H9 (cell line): Measurements from ENCODE around the gene PISD. TPM values are rescaled to one million over a fixed set of nuclear protein-coding genes. Genes with fewer than 3 reads are reported as not detected.

Source experiments
- DNase-seq: peaks from one replicate; pipeline ENCODE4 v3.0.0-alpha.2; 2017
- H2AFZ ChIP-seq: one replicate; pipeline ENCODE4 v1.6.1; 2013; ENCODE audit warnings: mild to moderate bottlenecking, low read length, control low read depth, moderate library complexity
- H2AK5ac ChIP-seq: 2 replicates; pipeline ENCODE4 v1.6.1; 2013; ENCODE audit warnings: low read length, control low read depth, mixed read lengths; ENCODE audit not compliant: insufficient read length
- H2BK120ac ChIP-seq: one replicate; pipeline ENCODE4 v1.6.1; 2013; ENCODE audit warnings: low read depth, mild to moderate bottlenecking, low read length, control low read depth, inconsistent platforms; ENCODE audit not compliant: poor library complexity, severe bottlenecking
- H2BK12ac ChIP-seq: 2 replicates; pipeline ENCODE4 v1.6.1; 2013; ENCODE audit warnings: low read length, control low read depth, mixed read lengths, low read depth; ENCODE audit not compliant: insufficient read length
- H2BK15ac ChIP-seq: 2 replicates; pipeline ENCODE4 v1.6.1; 2013; ENCODE audit warnings: low read depth, low read length, control low read depth
- H2BK20ac ChIP-seq: one replicate; pipeline ENCODE4 v1.6.1; 2013; ENCODE audit warnings: low read depth, mild to moderate bottlenecking, low read length, control low read depth, inconsistent platforms; ENCODE audit not compliant: poor library complexity, severe bottlenecking
- H2BK5ac ChIP-seq: 2 replicates; pipeline ENCODE4 v1.6.1; 2013; ENCODE audit warnings: low read length, control low read depth, mixed read lengths; ENCODE audit not compliant: insufficient read length
- H3K14ac ChIP-seq: 2 replicates; pipeline ENCODE4 v1.6.1; 2013; ENCODE audit warnings: low read length, control low read depth; ENCODE audit not compliant: insufficient read depth
- H3K18ac ChIP-seq: 2 replicates; pipeline ENCODE4 v1.6.1; 2013; ENCODE audit warnings: low read depth, mild to moderate bottlenecking, mixed read lengths, low read length, control low read depth; ENCODE audit not compliant: insufficient read length
- H3K23ac ChIP-seq: 2 replicates; pipeline ENCODE4 v1.6.1; 2013; ENCODE audit warnings: low read length, control low read depth, mixed read lengths, low read depth; ENCODE audit not compliant: insufficient read length
- H3K23me2 ChIP-seq: 2 replicates; pipeline ENCODE4 v1.6.1; 2013; ENCODE audit warnings: low read depth, mild to moderate bottlenecking, mixed read lengths, low read length, control low read depth; ENCODE audit not compliant: insufficient read length, poor library complexity, severe bottlenecking
- H3K27ac ChIP-seq: 2 replicates; pipeline ENCODE4 v1.5.1; 2013; ENCODE audit warnings: low read length, control low read depth, mixed read lengths, low read depth; ENCODE audit not compliant: insufficient read length
- H3K27me3 ChIP-seq: 2 replicates; pipeline ENCODE4 v1.6.1; 2013; ENCODE audit warnings: low read length, control low read depth, inconsistent platforms; ENCODE audit not compliant: insufficient read depth
- H3K4ac ChIP-seq: 2 replicates; pipeline ENCODE4 v1.6.1; 2013; ENCODE audit warnings: low read depth, mild to moderate bottlenecking, control low read depth, inconsistent platforms, low read length, moderate library complexity
- H3K4me1 ChIP-seq: 2 replicates; pipeline ENCODE4 v1.6.1; 2013; ENCODE audit warnings: low read length, control low read depth, inconsistent platforms; ENCODE audit not compliant: insufficient read depth
- H3K4me2 ChIP-seq: 2 replicates; pipeline ENCODE4 v1.6.1; 2013; ENCODE audit warnings: low read length, control low read depth, mixed read lengths; ENCODE audit not compliant: insufficient read length, insufficient read depth
- H3K56ac ChIP-seq: 2 replicates; pipeline ENCODE4 v1.6.1; 2013; ENCODE audit warnings: low read depth, mild to moderate bottlenecking, mixed read lengths, low read length, control low read depth; ENCODE audit not compliant: insufficient read length
- H3K79me1 ChIP-seq: 2 replicates; pipeline ENCODE4 v1.6.1; 2013; ENCODE audit warnings: low read depth, mild to moderate bottlenecking, moderate library complexity, low read length, control low read depth, inconsistent platforms; ENCODE audit not compliant: insufficient read depth, poor library complexity, severe bottlenecking
- H3K79me2 ChIP-seq: 2 replicates; pipeline ENCODE4 v1.6.1; 2013; ENCODE audit warnings: low read length, control low read depth, inconsistent platforms; ENCODE audit not compliant: insufficient read depth
- H3K9ac ChIP-seq: 2 replicates; pipeline ENCODE4 v1.6.1; 2013; ENCODE audit warnings: low read length, control low read depth, mixed read lengths; ENCODE audit not compliant: insufficient read length; ENCODE audit errors: extremely low read depth
- H3K9me3 ChIP-seq: one replicate; pipeline ENCODE4 v1.6.1; 2013; ENCODE audit warnings: low read depth, low read length, inconsistent platforms; ENCODE audit not compliant: control insufficient read depth
- H3T11ph ChIP-seq: one replicate; pipeline ENCODE4 v1.6.1; 2013; ENCODE audit warnings: mild to moderate bottlenecking, low read length, control low read depth, inconsistent platforms
- H4K20me1 ChIP-seq: one replicate; pipeline ENCODE4 v1.6.1; 2013; ENCODE audit not compliant: control insufficient read depth, insufficient read length, insufficient read depth
- H4K5ac ChIP-seq: 2 replicates; pipeline ENCODE4 v1.6.1; 2013; ENCODE audit warnings: low read depth, mild to moderate bottlenecking, mixed read lengths, low read length, control low read depth; ENCODE audit not compliant: insufficient read length
- H4K8ac ChIP-seq: replicated peaks from 2 replicates; pipeline ENCODE4 v1.6.1; 2013; ENCODE audit warnings: low read length, control low read depth, mixed read lengths, low read depth; ENCODE audit not compliant: insufficient read length
- H4K91ac ChIP-seq: 2 replicates; pipeline ENCODE4 v1.6.1; 2013; ENCODE audit warnings: low read depth, mild to moderate bottlenecking, moderate library complexity, mixed read lengths, low read length, control low read depth; ENCODE audit not compliant: insufficient read length
- H3K27ac Mint-ChIP-seq, 3 experiments: 2 replicates in 2 of 3; 3 replicates in 1 of 3; pipeline ENCODE4 v1.8.0; 2020 to 2021; ENCODE audit warnings: mixed read lengths in 3 of 3, mild to moderate bottlenecking in 1 of 3, moderate library complexity in 1 of 3
- H3K27me3 Mint-ChIP-seq: 2 replicates; pipeline ENCODE4 v1.8.0; 2021; ENCODE audit warnings: low read depth, mild to moderate bottlenecking, moderate library complexity, mixed read lengths
- H3K36me3 Mint-ChIP-seq, 3 experiments: 2 replicates in 2 of 3; 3 replicates in 1 of 3; pipeline ENCODE4 v1.8.0; 2020 to 2021; ENCODE audit warnings: low read depth in 3 of 3, mixed read lengths in 3 of 3; ENCODE audit not compliant: insufficient read depth in 1 of 3
- H3K4me1 Mint-ChIP-seq, 2 experiments: 2 replicates each; pipeline ENCODE4 v1.8.0; 2020; ENCODE audit warnings: mixed read lengths in 2 of 2
- H3K4me3 Mint-ChIP-seq, 2 experiments: 2 replicates in 1 of 2; 3 replicates in 1 of 2; pipeline ENCODE4 v1.8.0; 2020 to 2021; ENCODE audit warnings: mild to moderate bottlenecking in 2 of 2, mixed read lengths in 2 of 2, moderate library complexity in 1 of 2
- H3K9me3 Mint-ChIP-seq, 2 experiments: 2 replicates in 1 of 2; 3 replicates in 1 of 2; pipeline ENCODE4 v1.8.0; 2020; ENCODE audit warnings: mild to moderate bottlenecking in 2 of 2, mixed read lengths in 2 of 2, moderate library complexity in 1 of 2
- CTCF ChIP-seq: fragments of 200-600 bp; sonication (generic); conservative IDR thresholded peaks from 3 replicates; pipeline ENCODE4 v1.8.0; 2021; ENCODE audit warnings: antibody characterized with exemption, mild to moderate bottlenecking
- WGBS: extraction: QIAGEN DNeasy Blood & Tissue Kit; methylation state at CpG from one replicate; pipeline ENCODE4 v1.1.7; 2013; ENCODE audit warnings: missing lambda C conversion rate, low lambda C conversion rate, mixed read lengths; ENCODE audit not compliant: insufficient read length; ENCODE audit errors: extremely low coverage; 5-methylcytosine and 5-hydroxymethylcytosine counted together
- total RNA-seq: library from RNA; stranded (reverse); gene quantifications from 2 replicates; pipeline ENCODE4 v1.2.1, GENCODE V29; 2021

The PISD gene
- total RNA-seq, 1 experiment from 2014 or later: 62.0 TPM

GRCh38 chr22:31613904-31614296 is 48.1 kb downstream of the PISD start:
- Histone ChIP-seq H2AK5ac (no peak overlapping the region), H3K56ac (no peak overlapping the region)
- no CpG with 5 or more reads among the region's 10 CpGs for WGBS

More at GRCh38 chr22:31613904-31614296, 48.1 kb downstream of the PISD start:
- no peak overlapping the region for H2AFZ ChIP-seq
- no peak overlapping the region for H3K4ac ChIP-seq
- H3K23ac ChIP-seq: no peak overlapping the region
- no peak overlapping the region for H3K27ac ChIP-seq
- no peak overlapping the region for H4K5ac ChIP-seq
- no peaks in the 10 kb centered on the region for H3K4me1 ChIP-seq
- Mint-ChIP-seq H3K27ac (peak overlapping the region in 2 of 3 experiments; percentile 11 to 13; a peak in 4 of 7 replicates), H3K36me3 (peaks cover 0 to 15% (median 14%) of the 10 kb centered on the region in 3 experiments), H3K4me1 (no peaks in the 10 kb centered on the region; a peak in 1 of 4 replicates), H3K27me3 (peaks cover 1% of the 10 kb centered on the region; the same call in 1 of the 2 replicates), H3K9me3 (no peaks in the 10 kb centered on the region; a peak in 1 of 5 replicates), H3K4me3 (no peak overlapping the region)
- no peaks in the 10 kb centered on the region for H4K20me1 ChIP-seq
- no peak for TF ChIP-seq CTCF
- no peak overlapping the region for H2BK15ac ChIP-seq
- H2BK120ac ChIP-seq: no peak overlapping the region
- H3K79me1 ChIP-seq: no peaks in the 10 kb centered on the region
- no peak overlapping the region for H2BK20ac ChIP-seq
- no peak overlapping the region for H3K4me2 ChIP-seq
- H2BK12ac ChIP-seq: no peak overlapping the region
- no peaks in the 10 kb centered on the region for H3K27me3 ChIP-seq
- H3K9me3 ChIP-seq: no peaks in the 10 kb centered on the region
- H2BK5ac ChIP-seq: no peak overlapping the region
- no peaks in the 10 kb centered on the region for H3K79me2 ChIP-seq
- H3K23me2 ChIP-seq: no peaks in the 10 kb centered on the region
- H4K91ac ChIP-seq: no peak overlapping the region
- H3T11ph ChIP-seq: no peak overlapping the region
- DNase-seq: no peak
- H4K8ac ChIP-seq: no peak overlapping the region
- no peak overlapping the region for H3K18ac ChIP-seq
- H3K14ac ChIP-seq: no peak overlapping the region; the same call in 1 of the 2 replicates
- H3K9ac ChIP-seq: no peak overlapping the region
